ENCODE data around the gene RAB9A.
"Not testable (repeated sequence)": the region's sequence is repeated elsewhere in the genome, so short reads cannot be mapped to it uniquely, and the experiment has no call there.

Gene RAB9A

DNA sequence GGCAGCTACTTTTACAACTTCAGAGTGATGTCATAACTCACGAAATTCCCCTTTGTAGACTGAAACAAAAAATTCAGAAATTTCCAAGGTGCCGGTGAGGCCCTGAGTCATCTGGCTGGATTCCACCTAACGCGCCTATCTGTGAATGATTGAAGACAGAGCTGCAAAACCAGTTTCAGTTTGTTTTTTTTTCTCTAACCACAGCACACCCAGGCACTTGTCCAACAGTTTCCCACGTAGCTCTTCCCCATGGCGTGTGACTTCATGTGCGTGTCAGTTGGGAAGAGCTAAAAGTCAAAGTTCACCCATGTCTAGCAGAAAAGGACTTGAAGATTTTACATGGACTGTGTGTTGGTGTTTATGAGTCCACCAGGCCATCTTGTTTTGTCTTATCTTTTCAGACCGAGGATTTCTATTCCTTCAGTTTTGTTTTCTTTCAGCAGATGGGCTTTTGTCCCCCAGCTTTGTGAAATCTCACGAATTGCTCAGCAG is 19.6 kb upstream of the RAB9A start:
- in situ Hi-C loops (cut with MboI; ENCODE audit: low sequenced_read_pairs), result no loop called here

DNA sequence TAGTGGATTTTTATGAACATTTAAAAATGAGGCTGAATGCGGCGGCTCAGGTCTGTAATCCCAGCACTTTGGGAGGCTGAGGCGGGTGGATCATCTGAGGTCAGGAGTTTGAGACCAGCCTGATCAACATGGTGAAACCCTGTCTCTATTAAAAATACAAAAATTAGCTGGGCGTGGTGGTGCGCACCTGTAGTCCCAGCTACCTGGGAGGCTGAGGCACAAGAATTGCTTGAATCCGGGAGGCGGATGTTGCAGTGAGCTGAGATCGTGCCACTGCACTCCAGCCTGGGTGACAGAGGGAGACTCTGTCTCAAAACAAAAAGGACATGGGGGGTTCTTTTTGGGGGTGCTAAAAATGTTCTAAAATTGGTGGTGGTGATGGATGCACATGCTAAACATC is 19.2 kb upstream of the RAB9A start:
- in situ Hi-C loops (cut with MboI; ENCODE audit: low sequenced_read_pairs), result not testable (repeated sequence)

DNA sequence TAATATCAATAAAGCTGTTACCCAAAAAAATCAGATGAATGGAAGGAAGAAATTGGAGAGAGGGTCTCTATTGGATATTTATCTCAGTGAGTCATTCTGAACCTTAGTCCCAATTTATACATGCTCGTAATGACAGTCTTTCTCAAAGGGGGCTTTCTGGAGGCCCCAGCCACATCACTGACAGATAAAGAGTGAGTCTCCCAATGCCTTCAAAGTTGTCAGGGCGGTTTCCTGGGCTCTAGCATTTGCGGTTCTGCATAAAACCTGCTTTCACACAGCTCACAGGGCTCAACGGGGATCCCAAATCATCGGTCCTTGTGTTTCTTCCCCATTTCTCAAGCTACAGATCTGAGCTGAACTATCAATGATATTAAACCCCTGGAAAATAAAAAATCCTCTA is 18.7 kb upstream of the RAB9A start:
- in situ Hi-C loops (cut with MboI; ENCODE audit: low sequenced_read_pairs), result no loop called here

DNA sequence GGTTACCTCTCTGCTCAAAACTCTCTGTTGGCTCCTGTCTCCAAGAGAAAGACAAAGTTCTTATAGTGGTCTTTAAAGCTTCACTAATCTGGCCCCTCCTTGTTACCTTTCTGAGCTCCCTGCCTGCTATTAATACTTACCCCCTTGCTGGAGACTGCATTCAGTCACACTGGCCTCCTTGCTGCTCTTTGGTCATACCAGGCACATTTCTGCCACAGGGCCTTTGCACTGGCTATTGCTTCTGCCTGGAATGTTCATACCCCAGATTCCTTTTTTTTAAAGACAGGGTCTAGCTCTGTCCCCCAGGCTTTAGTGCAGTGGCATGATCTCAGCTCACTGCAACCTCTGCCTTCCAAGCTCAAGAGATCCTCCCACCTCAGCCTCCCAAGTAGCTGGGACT is 15.9 kb upstream of the RAB9A start:
- in situ Hi-C loops (cut with MboI; ENCODE audit: low sequenced_read_pairs), result no loop called here

DNA sequence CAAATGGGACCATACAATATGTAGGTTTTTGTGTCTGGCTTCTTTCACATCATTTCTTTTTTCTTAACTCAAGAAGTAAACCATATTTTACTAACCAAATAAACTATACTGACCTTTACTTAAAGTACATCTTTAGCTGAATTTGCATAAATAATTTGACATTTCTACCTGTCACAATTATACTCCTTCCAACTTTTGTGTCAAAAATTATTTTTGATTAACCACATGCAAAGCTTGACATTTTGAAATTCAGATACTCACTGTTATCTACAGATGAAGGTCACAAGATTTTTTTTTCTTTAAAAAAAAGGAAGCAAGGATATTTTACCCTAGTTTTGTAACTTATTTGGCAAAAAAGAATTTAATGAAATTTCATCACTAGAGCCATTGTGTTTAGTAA is 12.0 kb upstream of the RAB9A start:
- in situ Hi-C loops (cut with MboI; ENCODE audit: low sequenced_read_pairs), result no loop called here

DNA sequence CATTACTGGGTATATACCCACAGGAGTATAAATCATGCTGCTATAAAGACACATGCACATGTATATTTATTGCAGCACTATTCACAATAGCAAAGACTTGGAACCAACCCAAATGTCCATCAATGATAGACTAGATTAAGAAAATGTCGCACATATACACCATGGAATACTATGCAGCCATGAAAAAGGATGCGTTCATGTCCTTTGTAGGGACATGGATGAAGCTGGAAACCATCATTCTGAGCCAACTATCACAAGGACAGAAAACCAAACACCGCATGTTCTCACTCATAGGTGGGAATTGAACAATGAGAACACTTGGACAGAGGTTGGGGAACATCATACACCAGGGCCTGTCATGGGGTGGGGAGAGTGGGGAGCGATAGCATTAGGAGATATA is 9.2 kb upstream of the RAB9A start:
- in situ Hi-C loops (cut with MboI; ENCODE audit: low sequenced_read_pairs), result not testable (repeated sequence)

- in situ Hi-C loops (cut with MboI; ENCODE audit: low sequenced_read_pairs), result no loop called here
Measured at GRCh38 chrX:13681595-13681994, 7.3 kb upstream of the RAB9A start.

GRCh38 chrX:13684361-13684760 is 4.6 kb upstream of the RAB9A start:
- in situ Hi-C loops (cut with MboI; ENCODE audit: low sequenced_read_pairs), result no loop called here

GRCh38 chrX:13685126-13685763 is 3.7 kb upstream of the RAB9A start:
- in situ Hi-C loops (cut with MboI; ENCODE audit: low sequenced_read_pairs), result no loop called here

DNA sequence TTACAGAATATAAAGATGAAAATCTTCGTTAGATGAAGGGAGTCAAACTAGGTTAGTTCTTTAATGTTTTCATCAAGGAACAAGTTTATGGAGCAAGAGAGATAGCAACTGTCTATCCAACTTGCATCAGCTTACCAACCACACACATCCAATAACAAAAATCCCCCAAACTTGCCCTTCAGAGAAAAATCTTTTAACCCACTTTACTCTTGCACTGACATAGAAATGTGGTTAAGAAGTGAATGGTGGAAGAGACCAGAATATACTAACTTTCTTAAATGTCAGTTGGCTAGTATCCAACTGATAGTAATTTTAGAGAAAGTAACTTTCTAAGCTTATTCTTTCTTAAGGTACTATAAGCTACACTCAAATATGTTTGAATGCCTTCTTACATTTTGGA is 1.7 kb upstream of the RAB9A start:
- in situ Hi-C loops (cut with MboI; ENCODE audit: low sequenced_read_pairs), result no loop called here

- in situ Hi-C loops (cut with MboI; ENCODE audit: low sequenced_read_pairs), result no loop called here
Measured at GRCh38 chrX:13688384-13688957, 457 bp upstream of the RAB9A start.

DNA sequence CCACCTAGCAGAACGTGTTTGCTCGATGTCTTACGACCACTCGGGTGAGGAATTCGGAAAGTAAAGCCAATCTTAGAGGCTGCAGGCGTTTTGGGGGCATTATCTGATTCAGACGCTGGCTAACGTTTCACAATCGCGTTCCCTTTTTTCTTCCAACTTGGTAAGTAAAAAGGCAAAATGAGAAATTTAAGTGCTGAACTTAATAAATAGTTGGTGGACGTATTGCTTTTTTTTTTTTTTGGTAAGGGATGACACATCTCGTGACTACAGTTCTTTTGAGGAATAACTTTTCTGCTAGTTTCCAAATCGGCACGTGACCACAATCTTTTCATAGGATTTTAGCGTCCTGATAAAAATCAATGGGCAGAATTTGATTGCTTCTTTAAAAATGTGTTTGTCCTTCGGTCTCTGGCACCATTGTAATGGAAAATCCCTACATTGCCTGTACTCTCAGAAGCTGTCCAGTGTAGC is 848 bp downstream of the RAB9A start:
- in situ Hi-C loops (cut with MboI; ENCODE audit: low sequenced_read_pairs), result no loop called here

DNA sequence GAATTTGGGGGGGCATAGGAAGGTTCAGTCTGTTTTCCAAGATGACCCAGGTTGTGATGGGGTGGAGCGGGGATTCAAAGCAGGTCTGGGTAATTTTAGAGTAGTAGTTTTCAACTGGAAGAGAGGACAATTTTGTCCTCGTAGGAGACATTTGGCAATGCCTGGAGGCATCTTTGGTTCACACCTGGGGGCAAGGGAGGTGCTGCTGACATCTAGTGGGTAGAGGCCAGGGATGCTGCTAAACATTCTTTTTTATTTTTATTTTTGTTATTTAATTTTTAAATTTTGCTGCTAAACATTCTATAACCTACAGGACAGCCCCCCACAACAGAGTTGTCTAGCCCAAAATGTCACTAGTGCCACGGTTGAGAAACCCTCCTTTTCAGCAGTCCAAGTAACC is 1.9 kb downstream of the RAB9A start:
- in situ Hi-C loops (cut with MboI; ENCODE audit: low sequenced_read_pairs), result no loop called here

GRCh38 chrX:13691841-13692371 is 3.0 kb downstream of the RAB9A start:
- in situ Hi-C loops (cut with MboI; ENCODE audit: low sequenced_read_pairs), result no loop called here

GRCh38 chrX:13692771-13693231 is 3.9 kb downstream of the RAB9A start:
- in situ Hi-C loops (cut with MboI; ENCODE audit: low sequenced_read_pairs), result no loop called here

GRCh38 chrX:13693341-13693961 is 4.5 kb downstream of the RAB9A start:
- in situ Hi-C loops (cut with MboI; ENCODE audit: low sequenced_read_pairs), result no loop called here

GRCh38 chrX:13694359-13694758 is 5.4 kb downstream of the RAB9A start:
- in situ Hi-C loops (cut with MboI; ENCODE audit: low sequenced_read_pairs), result no loop called here

DNA sequence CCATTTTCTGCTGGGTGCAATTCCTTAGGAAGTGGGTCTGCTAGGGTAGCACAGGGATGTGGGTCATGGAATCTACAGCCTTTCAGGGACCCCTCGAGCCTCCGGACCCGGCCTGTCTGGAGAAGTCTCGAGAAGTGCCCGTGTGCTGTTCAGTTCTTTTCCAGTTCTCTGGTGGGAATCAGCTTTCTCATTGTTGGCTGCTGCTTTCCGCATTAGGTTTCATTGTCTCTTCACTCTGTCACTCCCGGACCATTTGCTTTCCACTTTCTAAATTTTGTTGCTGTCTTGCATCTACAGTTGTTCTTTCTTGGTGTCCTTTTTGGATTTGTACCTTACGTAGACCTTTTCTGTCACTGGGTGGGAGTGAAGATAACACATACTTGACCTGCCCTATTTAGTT is 6.1 kb downstream of the RAB9A start:
- in situ Hi-C loops (cut with MboI; ENCODE audit: low sequenced_read_pairs), result no loop called here

GRCh38 chrX:13695601-13696115 is 6.7 kb downstream of the RAB9A start:
- in situ Hi-C loops (cut with MboI; ENCODE audit: low sequenced_read_pairs), result no loop called here

DNA sequence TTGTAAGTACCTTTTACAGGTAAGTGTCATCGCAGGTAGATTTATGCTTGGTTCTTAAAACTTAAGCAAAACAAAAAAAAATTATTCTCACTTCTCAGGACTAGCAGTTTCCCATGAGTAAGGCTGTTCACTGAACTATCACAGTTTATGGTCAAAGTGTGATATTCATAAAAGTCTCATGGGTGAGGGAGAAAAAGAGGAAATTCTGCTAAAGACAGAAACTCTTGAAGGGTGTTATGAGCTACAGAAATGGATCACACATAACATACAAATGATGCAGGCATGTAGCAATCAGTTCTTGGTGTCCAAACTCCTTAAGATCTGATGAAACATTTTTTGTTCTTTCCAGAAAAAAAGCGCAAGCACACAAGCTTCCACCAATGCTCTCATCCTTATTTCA is 8.5 kb downstream of the RAB9A start:
- in situ Hi-C loops (cut with MboI; ENCODE audit: low sequenced_read_pairs), result no loop called here

GRCh38 chrX:13697976-13698375 is 9.0 kb downstream of the RAB9A start:
- in situ Hi-C loops (cut with MboI; ENCODE audit: low sequenced_read_pairs), result no loop called here

DNA sequence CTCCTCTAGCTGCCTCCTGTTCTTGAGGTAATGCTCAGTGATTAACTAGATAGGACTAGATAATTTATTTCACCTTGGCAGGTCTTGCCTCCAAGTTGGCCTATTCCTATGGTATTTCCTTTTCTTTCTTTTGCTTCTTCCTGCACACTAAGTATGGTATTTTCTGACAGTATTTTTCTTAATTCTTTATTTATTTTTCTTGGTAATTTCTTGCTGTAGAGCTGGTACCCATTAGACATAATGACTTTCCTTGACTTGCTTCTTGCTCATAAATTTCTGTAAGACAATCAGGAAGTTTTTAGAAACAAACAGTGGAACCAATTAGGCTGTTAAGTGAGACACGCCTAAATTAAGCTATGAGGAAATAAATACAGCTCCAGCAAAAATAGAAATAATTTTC is 9.5 kb downstream of the RAB9A start:
- in situ Hi-C loops (cut with MboI; ENCODE audit: low sequenced_read_pairs), result no loop called here

Measured in HL-60/S4 treated with retinoic acid at 250 ng/mL for 4 days and 3 days (cell line).